GM10266 (cell line): ENCODE results near the gene INVS.

Source experiments
- DNase-seq: peaks from one replicate; pipeline ENCODE4 v3.0.0; 2012; ENCODE audit errors: extremely low spot score
- CTCF ChIP-seq: IDR thresholded peaks from 2 replicates; pipeline ENCODE4 v1.5.1; 2012; ENCODE audit warnings: mild to moderate bottlenecking, low read depth; ENCODE audit not compliant: control insufficient read depth, insufficient read depth; ENCODE audit errors: missing control alignments

Gene INVS

GRCh38 chr9:100099722-100100042 is 639 bp downstream of the INVS start:
- DNase-seq, result peak; percentile 19
- TF ChIP-seq CTCF, result no peak

GRCh38 chr9:100100146-100100667 is 1.2 kb downstream of the INVS start:
- TF ChIP-seq CTCF, result no peak
- no peak for DNase-seq

GRCh38 chr9:100101608-100102007 is 2.6 kb downstream of the INVS start:
- no peak for DNase-seq
- TF ChIP-seq CTCF, result no peak

- no peak for TF ChIP-seq CTCF
- DNase-seq, result no peak
Observed at GRCh38 chr9:100104314-100104713, 5.3 kb downstream of the INVS start.

- no peak for TF ChIP-seq CTCF
- DNase-seq, result no peak
Observed at GRCh38 chr9:100105861-100106260, 6.8 kb downstream of the INVS start.

GRCh38 chr9:100106616-100107015 is 7.6 kb downstream of the INVS start:
- no peak for DNase-seq
- no peak for TF ChIP-seq CTCF

GRCh38 chr9:100108559-100108958 is 9.5 kb downstream of the INVS start:
- DNase-seq, result no peak
- no peak for TF ChIP-seq CTCF
